H9 (cell line): ENCODE measurements around the gene SCN1A. TPM values are rescaled to one million over a fixed set of nuclear protein-coding genes. Genes with fewer than 3 reads are reported as not detected.

ENCODE experiments used
- DNase-seq: peaks from one replicate; pipeline ENCODE4 v3.0.0-alpha.2; 2017
- H2AFZ ChIP-seq: one replicate; pipeline ENCODE4 v1.6.1; 2013; ENCODE audit warnings: mild to moderate bottlenecking, low read length, control low read depth, moderate library complexity
- H2AK5ac ChIP-seq: 2 replicates; pipeline ENCODE4 v1.6.1; 2013; ENCODE audit warnings: low read length, control low read depth, mixed read lengths; ENCODE audit not compliant: insufficient read length
- H2BK120ac ChIP-seq: one replicate; pipeline ENCODE4 v1.6.1; 2013; ENCODE audit warnings: low read depth, mild to moderate bottlenecking, low read length, control low read depth, inconsistent platforms; ENCODE audit not compliant: poor library complexity, severe bottlenecking
- H2BK12ac ChIP-seq: 2 replicates; pipeline ENCODE4 v1.6.1; 2013; ENCODE audit warnings: low read length, control low read depth, mixed read lengths, low read depth; ENCODE audit not compliant: insufficient read length
- H2BK15ac ChIP-seq: 2 replicates; pipeline ENCODE4 v1.6.1; 2013; ENCODE audit warnings: low read depth, low read length, control low read depth
- H2BK20ac ChIP-seq: one replicate; pipeline ENCODE4 v1.6.1; 2013; ENCODE audit warnings: low read depth, mild to moderate bottlenecking, low read length, control low read depth, inconsistent platforms; ENCODE audit not compliant: poor library complexity, severe bottlenecking
- H2BK5ac ChIP-seq: 2 replicates; pipeline ENCODE4 v1.6.1; 2013; ENCODE audit warnings: low read length, control low read depth, mixed read lengths; ENCODE audit not compliant: insufficient read length
- H3K14ac ChIP-seq: 2 replicates; pipeline ENCODE4 v1.6.1; 2013; ENCODE audit warnings: low read length, control low read depth; ENCODE audit not compliant: insufficient read depth
- H3K18ac ChIP-seq: 2 replicates; pipeline ENCODE4 v1.6.1; 2013; ENCODE audit warnings: low read depth, mild to moderate bottlenecking, mixed read lengths, low read length, control low read depth; ENCODE audit not compliant: insufficient read length
- H3K23ac ChIP-seq: 2 replicates; pipeline ENCODE4 v1.6.1; 2013; ENCODE audit warnings: low read length, control low read depth, mixed read lengths, low read depth; ENCODE audit not compliant: insufficient read length
- H3K23me2 ChIP-seq: 2 replicates; pipeline ENCODE4 v1.6.1; 2013; ENCODE audit warnings: low read depth, mild to moderate bottlenecking, mixed read lengths, low read length, control low read depth; ENCODE audit not compliant: insufficient read length, poor library complexity, severe bottlenecking
- H3K27ac ChIP-seq: 2 replicates; pipeline ENCODE4 v1.5.1; 2013; ENCODE audit warnings: low read length, control low read depth, mixed read lengths, low read depth; ENCODE audit not compliant: insufficient read length
- H3K27me3 ChIP-seq: 2 replicates; pipeline ENCODE4 v1.6.1; 2013; ENCODE audit warnings: low read length, control low read depth, inconsistent platforms; ENCODE audit not compliant: insufficient read depth
- H3K4ac ChIP-seq: 2 replicates; pipeline ENCODE4 v1.6.1; 2013; ENCODE audit warnings: low read depth, mild to moderate bottlenecking, control low read depth, inconsistent platforms, low read length, moderate library complexity
- H3K4me1 ChIP-seq: 2 replicates; pipeline ENCODE4 v1.6.1; 2013; ENCODE audit warnings: low read length, control low read depth, inconsistent platforms; ENCODE audit not compliant: insufficient read depth
- H3K4me2 ChIP-seq: 2 replicates; pipeline ENCODE4 v1.6.1; 2013; ENCODE audit warnings: low read length, control low read depth, mixed read lengths; ENCODE audit not compliant: insufficient read length, insufficient read depth
- H3K56ac ChIP-seq: 2 replicates; pipeline ENCODE4 v1.6.1; 2013; ENCODE audit warnings: low read depth, mild to moderate bottlenecking, mixed read lengths, low read length, control low read depth; ENCODE audit not compliant: insufficient read length
- H3K79me1 ChIP-seq: 2 replicates; pipeline ENCODE4 v1.6.1; 2013; ENCODE audit warnings: low read depth, mild to moderate bottlenecking, moderate library complexity, low read length, control low read depth, inconsistent platforms; ENCODE audit not compliant: insufficient read depth, poor library complexity, severe bottlenecking
- H3K79me2 ChIP-seq: 2 replicates; pipeline ENCODE4 v1.6.1; 2013; ENCODE audit warnings: low read length, control low read depth, inconsistent platforms; ENCODE audit not compliant: insufficient read depth
- H3K9ac ChIP-seq: 2 replicates; pipeline ENCODE4 v1.6.1; 2013; ENCODE audit warnings: low read length, control low read depth, mixed read lengths; ENCODE audit not compliant: insufficient read length; ENCODE audit errors: extremely low read depth
- H3K9me3 ChIP-seq: one replicate; pipeline ENCODE4 v1.6.1; 2013; ENCODE audit warnings: low read depth, low read length, inconsistent platforms; ENCODE audit not compliant: control insufficient read depth
- H3T11ph ChIP-seq: one replicate; pipeline ENCODE4 v1.6.1; 2013; ENCODE audit warnings: mild to moderate bottlenecking, low read length, control low read depth, inconsistent platforms
- H4K20me1 ChIP-seq: one replicate; pipeline ENCODE4 v1.6.1; 2013; ENCODE audit not compliant: control insufficient read depth, insufficient read length, insufficient read depth
- H4K5ac ChIP-seq: 2 replicates; pipeline ENCODE4 v1.6.1; 2013; ENCODE audit warnings: low read depth, mild to moderate bottlenecking, mixed read lengths, low read length, control low read depth; ENCODE audit not compliant: insufficient read length
- H4K8ac ChIP-seq: replicated peaks from 2 replicates; pipeline ENCODE4 v1.6.1; 2013; ENCODE audit warnings: low read length, control low read depth, mixed read lengths, low read depth; ENCODE audit not compliant: insufficient read length
- H4K91ac ChIP-seq: 2 replicates; pipeline ENCODE4 v1.6.1; 2013; ENCODE audit warnings: low read depth, mild to moderate bottlenecking, moderate library complexity, mixed read lengths, low read length, control low read depth; ENCODE audit not compliant: insufficient read length
- H3K27ac Mint-ChIP-seq, 3 experiments: 2 replicates in 2 of 3; 3 replicates in 1 of 3; pipeline ENCODE4 v1.8.0; 2020 to 2021; ENCODE audit warnings: mixed read lengths in 3 of 3, mild to moderate bottlenecking in 1 of 3, moderate library complexity in 1 of 3
- H3K27me3 Mint-ChIP-seq: 2 replicates; pipeline ENCODE4 v1.8.0; 2021; ENCODE audit warnings: low read depth, mild to moderate bottlenecking, moderate library complexity, mixed read lengths
- H3K36me3 Mint-ChIP-seq, 3 experiments: 2 replicates in 2 of 3; 3 replicates in 1 of 3; pipeline ENCODE4 v1.8.0; 2020 to 2021; ENCODE audit warnings: low read depth in 3 of 3, mixed read lengths in 3 of 3; ENCODE audit not compliant: insufficient read depth in 1 of 3
- H3K4me1 Mint-ChIP-seq, 2 experiments: 2 replicates each; pipeline ENCODE4 v1.8.0; 2020; ENCODE audit warnings: mixed read lengths in 2 of 2
- H3K4me3 Mint-ChIP-seq, 2 experiments: 2 replicates in 1 of 2; 3 replicates in 1 of 2; pipeline ENCODE4 v1.8.0; 2020 to 2021; ENCODE audit warnings: mild to moderate bottlenecking in 2 of 2, mixed read lengths in 2 of 2, moderate library complexity in 1 of 2
- H3K9me3 Mint-ChIP-seq, 2 experiments: 2 replicates in 1 of 2; 3 replicates in 1 of 2; pipeline ENCODE4 v1.8.0; 2020; ENCODE audit warnings: mild to moderate bottlenecking in 2 of 2, mixed read lengths in 2 of 2, moderate library complexity in 1 of 2
- CTCF ChIP-seq: fragments of 200-600 bp; sonication (generic); conservative IDR thresholded peaks from 3 replicates; pipeline ENCODE4 v1.8.0; 2021; ENCODE audit warnings: antibody characterized with exemption, mild to moderate bottlenecking
- WGBS: extraction: QIAGEN DNeasy Blood & Tissue Kit; methylation state at CpG from one replicate; pipeline ENCODE4 v1.1.7; 2013; ENCODE audit warnings: missing lambda C conversion rate, low lambda C conversion rate, mixed read lengths; ENCODE audit not compliant: insufficient read length; ENCODE audit errors: extremely low coverage; 5-methylcytosine and 5-hydroxymethylcytosine counted together
- total RNA-seq: library from RNA; stranded (reverse); gene quantifications from 2 replicates; pipeline ENCODE4 v1.2.1, GENCODE V29; 2021

Gene SCN1A
- total RNA-seq, 1 experiment from 2014 or later, result 0.13 TPM

GRCh38 chr2:166137331-166137730, 9.5 kb upstream of the SCN1A start:
- no peak for TF ChIP-seq CTCF
- Histone ChIP-seq H3K23me2 (no peaks in the 10 kb centered on the region), H2AK5ac (no peak overlapping the region), H2BK5ac (no peak overlapping the region), H4K20me1 (no peaks in the 10 kb centered on the region), H2BK20ac (no peak overlapping the region), H3K79me1 (no peaks in the 10 kb centered on the region), H3T11ph (no peak overlapping the region), H2BK12ac (no peak overlapping the region), H3K27ac (no peak overlapping the region), H4K91ac (no peak overlapping the region), H3K18ac (no peak overlapping the region), H3K4me1 (no peaks in the 10 kb centered on the region; the same call in 1 of the 2 replicates), H3K4me2 (no peak overlapping the region), H3K56ac (no peak overlapping the region), H2BK15ac (no peak overlapping the region), H4K5ac (no peak overlapping the region), H3K14ac (no peak overlapping the region), H2BK120ac (no peak overlapping the region), H3K9ac (no peak overlapping the region), H4K8ac (no peak overlapping the region), H3K79me2 (no peaks in the 10 kb centered on the region), H3K23ac (no peak overlapping the region), H3K27me3 (no peaks in the 10 kb centered on the region), H3K4ac (no peak overlapping the region), H3K9me3 (no peaks in the 10 kb centered on the region), H2AFZ (no peak overlapping the region)
- peaks cover 0 to 5% of the 10 kb centered on the region in 2 experiments; a peak in 2 of 5 replicates for H3K9me3 Mint-ChIP-seq
- H3K27me3 Mint-ChIP-seq, result no peaks in the 10 kb centered on the region
- H3K27ac Mint-ChIP-seq, result no peak overlapping the region
- H3K4me3 Mint-ChIP-seq, result no peak overlapping the region
- H3K4me1 Mint-ChIP-seq, result peaks cover 3 to 10% of the 10 kb centered on the region in 2 experiments; a peak in 3 of 4 replicates
- H3K36me3 Mint-ChIP-seq, result 0 out of 7 replicates have a peak, but pooled peaks cover 0 to 6% (median 0%) of the 10 kb centered on the region in 3 experiments
- no CpG with 5 or more reads among the region's 2 CpGs for WGBS
- no peak for DNase-seq
